ENCODE results near the gene DNAJC22. TPM values are rescaled to one million over a fixed set of nuclear protein-coding genes. Genes with fewer than 3 reads are reported as not detected.
A peak's percentile ranks its signal among the peaks of the same experiment; 100 is the strongest.

The DNAJC22 gene
- polyA plus RNA-seq, 3 donors = not detected

DNA sequence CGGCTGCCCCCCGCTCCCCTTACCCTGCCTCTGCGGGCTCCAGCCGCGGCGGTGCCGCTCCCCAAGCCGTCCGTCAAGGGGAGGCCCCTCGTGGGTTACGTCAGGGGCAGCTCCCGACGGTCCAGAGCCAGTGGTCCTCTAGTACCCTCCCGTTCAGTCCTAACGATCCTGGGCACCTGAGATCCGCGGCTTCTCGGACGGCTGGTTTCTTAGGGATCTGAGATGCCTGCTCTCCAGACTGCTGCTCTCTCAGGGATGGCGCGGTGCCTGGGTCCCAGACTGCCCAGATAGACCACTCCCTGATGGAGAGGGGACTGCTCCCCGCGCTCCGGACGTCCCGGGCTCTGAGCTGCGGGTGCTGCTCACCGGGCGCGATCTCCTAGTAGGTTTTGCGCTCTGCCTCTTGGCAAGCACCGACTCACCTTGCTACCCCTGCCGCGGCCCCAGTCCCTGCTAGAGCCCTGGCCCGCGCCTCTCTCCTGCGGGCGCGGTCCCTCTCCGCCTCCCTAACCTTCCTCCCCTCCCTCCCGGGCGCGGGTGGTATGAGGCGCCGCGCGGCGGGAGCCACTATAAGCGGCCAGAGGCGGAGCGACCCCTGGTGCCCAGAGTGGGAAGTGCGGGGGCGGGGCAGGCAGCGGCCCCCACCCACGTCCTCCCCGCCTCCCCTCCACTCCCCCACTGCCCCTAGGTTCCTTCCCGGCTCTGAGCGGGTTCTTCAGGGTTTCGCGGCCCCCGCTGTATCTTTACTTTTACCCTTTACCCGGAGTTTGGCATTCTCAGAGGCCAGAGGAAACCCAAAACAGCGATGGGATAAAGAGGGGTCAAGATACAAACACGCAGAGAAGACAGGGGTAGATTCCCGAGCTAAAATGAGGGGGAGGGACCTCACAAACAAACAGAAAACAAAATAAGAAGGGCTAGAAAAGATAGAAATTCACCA lies 9.8 kb upstream of the DNAJC22 start, which contains the start of gene C1QL4:
Gene C1QL4, minus strand, starts transcription at position 544 of the 940 bp plus-strand sequence. CDS start 711 bp downstream, outside the sequence.
- H3K9me3 Mint-ChIP-seq = peaks cover 0 to 27% (median 11%) of the 10 kb centered on the region in 7 donors
- no peak within 1 kb of the TSS for H3K9ac ChIP-seq (ENCODE audit: insufficient read depth, low read length, poor library complexity, severe bottlenecking)
- H3K4me2 ChIP-seq (replicated peaks; ENCODE audit: extremely low read depth, low read length, poor library complexity, severe bottlenecking) = peak within 1 kb of the TSS; percentile 79
- H3K27ac ChIP-seq (ENCODE audit: low read depth in 1 of 2, low read length in 2 of 2) = no peak within 1 kb of the TSS
- peak; percentile 99 for TF ChIP-seq CTCF (IDR thresholded peaks at IDR 0.05)
- H3K4me1 ChIP-seq (ENCODE audit: control insufficient read depth in 1 of 2, insufficient read depth in 2 of 2, low read length in 2 of 2) = peaks cover 13 to 24% of the 10 kb centered on the region in 2 donors
- 4% methylated on average over 54 of the region's 65 CpGs for WGBS (ENCODE audit: insufficient coverage)
- H4K20me1 ChIP-seq (ENCODE audit: insufficient read depth, low read length) = no peaks in the 10 kb centered on the region
- DNase-seq = peak; percentile 69 to 75 (median 73)
- H3K27ac Mint-ChIP-seq = no peak within 1 kb of the TSS
- peak within 1 kb of the TSS; percentile 65 for H2AFZ ChIP-seq (ENCODE audit: insufficient read depth, low read depth, low read length, poor library complexity, severe bottlenecking)
- peaks cover 12 to 15% of the 10 kb centered on the region in 2 donors for H3K36me3 Mint-ChIP-seq
- peaks cover 95 to 100% (median 96%) of the 10 kb centered on the region in 3 donors for H3K27me3 Mint-ChIP-seq (ENCODE audit: low read depth in 3 of 3)
- H3K9me3 ChIP-seq (replicated peaks in 1 of 2; ENCODE audit: control insufficient read depth in 1 of 2, insufficient read depth in 1 of 2, low read length in 2 of 2) = peaks cover 0 to 28% of the 10 kb centered on the region in 2 donors
- H3K4me3 Mint-ChIP-seq = peak within 1 kb of the TSS; percentile 62 to 88
- peak within 1 kb of the TSS; percentile 5 to 69 (median 24) for H3K4me3 ChIP-seq (replicated peaks in 1 of 3; ENCODE audit: low read depth in 2 of 3, low read length in 3 of 3)
- H3K79me2 ChIP-seq (ENCODE audit: insufficient read depth, low read length) = no peaks in the 10 kb centered on the region
- H3K27me3 ChIP-seq (ENCODE audit: control insufficient read depth in 2 of 2, insufficient read depth in 2 of 2, low read length in 2 of 2) = peaks cover 82 to 99% of the 10 kb centered on the region in 2 donors
- H3K4me1 Mint-ChIP-seq = peaks cover 34% of the 10 kb centered on the region
- no peaks in the 10 kb centered on the region for H3K36me3 ChIP-seq (replicated peaks in 1 of 2; ENCODE audit: control insufficient read depth in 1 of 2, insufficient read depth in 2 of 2, low read length in 2 of 2)
- intact Hi-C loops (cut with micrococcal nuclease) = loop anchor here in 1 of 2 donors (1.0 kb wide), 1 partner anchor 49 kb away; no protein-coding TSS in a partner anchor

DNA sequence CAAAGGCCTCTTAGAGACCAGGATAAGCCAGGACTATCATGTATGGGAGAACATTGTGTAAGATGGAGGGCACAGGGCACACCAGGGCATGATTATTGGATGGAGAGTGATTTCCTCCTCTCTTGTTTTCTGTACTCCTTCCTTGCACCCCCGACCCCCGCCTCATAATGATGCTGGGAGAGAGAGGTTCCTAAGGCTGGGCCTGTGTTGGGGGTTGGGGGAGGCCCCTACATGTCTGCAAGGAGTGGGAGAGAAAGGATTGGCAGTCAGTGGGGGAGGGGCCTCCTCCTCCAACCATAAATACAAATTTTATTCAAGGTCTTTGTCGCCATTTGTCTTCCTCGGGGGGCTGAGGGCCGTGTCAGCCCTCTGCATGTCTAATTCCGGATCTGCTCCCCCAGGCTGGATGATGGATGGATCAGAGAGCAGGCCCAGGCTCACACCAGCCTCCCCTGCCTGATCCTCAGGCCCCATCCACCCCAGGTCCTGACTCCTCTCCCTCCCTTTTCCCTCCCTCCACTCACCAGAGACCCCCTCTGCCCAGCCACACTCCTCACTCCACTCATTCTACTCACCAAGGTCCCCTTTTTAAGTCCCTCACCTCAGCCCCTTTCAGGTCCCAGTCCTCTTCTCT lies 7.7 kb upstream of the DNAJC22 start:
- Histone ChIP-seq H3K9ac (ENCODE audit: insufficient read depth, low read length, poor library complexity, severe bottlenecking) (no peak overlapping the region), H3K79me2 (ENCODE audit: insufficient read depth, low read length) (no peaks in the 10 kb centered on the region), H3K4me2 (replicated peaks; ENCODE audit: extremely low read depth, low read length, poor library complexity, severe bottlenecking) (no peak overlapping the region), H3K4me1 (ENCODE audit: control insufficient read depth in 1 of 2, insufficient read depth in 2 of 2, low read length in 2 of 2) (peaks cover 27 to 38% of the 10 kb centered on the region in 2 donors), H3K9me3 (replicated peaks in 1 of 2; ENCODE audit: control insufficient read depth in 1 of 2, insufficient read depth in 1 of 2, low read length in 2 of 2) (peaks cover 0 to 40% of the 10 kb centered on the region in 2 donors), H4K20me1 (ENCODE audit: insufficient read depth, low read length) (no peaks in the 10 kb centered on the region), H3K27ac (ENCODE audit: low read depth in 1 of 2, low read length in 2 of 2) (no peak overlapping the region), H3K36me3 (replicated peaks in 1 of 2; ENCODE audit: control insufficient read depth in 1 of 2, insufficient read depth in 2 of 2, low read length in 2 of 2) (no peaks in the 10 kb centered on the region), H3K27me3 (ENCODE audit: control insufficient read depth in 2 of 2, insufficient read depth in 2 of 2, low read length in 2 of 2) (peaks cover 82 to 99% of the 10 kb centered on the region in 2 donors), H3K4me3 (replicated peaks in 1 of 3; ENCODE audit: low read depth in 2 of 3, low read length in 3 of 3) (no peak overlapping the region), H2AFZ (ENCODE audit: insufficient read depth, low read depth, low read length, poor library complexity, severe bottlenecking) (no peak overlapping the region)
- 79% methylated on average over 3 of the region's 6 CpGs for WGBS (ENCODE audit: insufficient coverage)
- H3K4me1 Mint-ChIP-seq = peaks cover 33% of the 10 kb centered on the region
- H3K4me3 Mint-ChIP-seq = peak overlapping the region in 1 of 2 donors; percentile 88
- TF ChIP-seq CTCF (IDR thresholded peaks at IDR 0.05) = no peak
- DNase-seq = no peak
- H3K27me3 Mint-ChIP-seq (ENCODE audit: low read depth in 3 of 3) = peaks cover 94 to 100% (median 96%) of the 10 kb centered on the region in 3 donors
- peaks cover 0 to 31% (median 13%) of the 10 kb centered on the region in 7 donors for H3K9me3 Mint-ChIP-seq
- intact Hi-C loops (cut with micrococcal nuclease) = no loop called here
- peaks cover 4 to 12% of the 10 kb centered on the region in 2 donors for H3K36me3 Mint-ChIP-seq
- H3K27ac Mint-ChIP-seq = no peak overlapping the region

Data from CD14-positive monocyte (primary cell).